Natural killer cell (primary cell): ENCODE data around the gene SLC22A12. TPM values are rescaled to one million over a fixed set of nuclear protein-coding genes. Genes with fewer than 3 reads are reported as not detected.
A peak's percentile ranks its signal among the peaks of the same experiment; 100 is the strongest.

Source experiments
- ATAC-seq, 3 donors: fragments of 150-1000 bp in 2 of 3; fragments of 200-7000 bp in 1 of 3; cut with Tn5 transposase; 1 replicate in 1 of 3; 2 replicates in 2 of 3; pipeline ENCODE4 v1.10.0; 2021; ENCODE audit warnings: mild to moderate bottlenecking in 2 of 3, moderate library complexity in 2 of 3
- DNase-seq, 2 donors: peaks; one replicate each; pipeline versions ENCODE4 v3.0.0 to v3.0.0-alpha.2; 2013 to 2021; ENCODE audit warnings: mixed read lengths in 1 of 2
- H3K27ac ChIP-seq: one replicate; pipeline ENCODE4 v1.5.1; 2013; ENCODE audit warnings: mild to moderate bottlenecking, low read length
- H3K27me3 ChIP-seq: one replicate; pipeline ENCODE4 v1.6.1; 2013; ENCODE audit warnings: low read length; ENCODE audit not compliant: control insufficient read depth, insufficient read depth
- H3K36me3 ChIP-seq: one replicate; pipeline ENCODE4 v1.6.1; 2013; ENCODE audit warnings: low read length; ENCODE audit not compliant: control insufficient read depth, insufficient read depth
- H3K4me1 ChIP-seq: one replicate; pipeline ENCODE4 v1.6.1; 2013; ENCODE audit warnings: low read length; ENCODE audit not compliant: control insufficient read depth, insufficient read depth
- H3K4me3 ChIP-seq: one replicate; pipeline ENCODE4 v1.5.1; 2013; ENCODE audit warnings: low read length
- H3K9me3 ChIP-seq: one replicate; pipeline ENCODE4 v1.6.1; 2013; ENCODE audit warnings: low read length; ENCODE audit not compliant: control insufficient read depth, insufficient read depth
- H3K27ac Mint-ChIP-seq, 2 donors: one replicate each; pipeline ENCODE4 v1.8.0; 2022; ENCODE audit warnings: mild to moderate bottlenecking in 2 of 2, mixed read lengths in 2 of 2, moderate library complexity in 1 of 2
- H3K27me3 Mint-ChIP-seq, 2 donors: one replicate each; pipeline ENCODE4 v1.8.0; 2022; ENCODE audit warnings: low read depth in 2 of 2, mixed read lengths in 2 of 2
- H3K36me3 Mint-ChIP-seq: one replicate; pipeline ENCODE4 v1.8.0; 2022; ENCODE audit warnings: mixed read lengths
- H3K4me1 Mint-ChIP-seq, 2 donors: one replicate each; pipeline ENCODE4 v1.8.0; 2022; ENCODE audit warnings: mixed read lengths in 2 of 2
- H3K4me3 Mint-ChIP-seq: one replicate; pipeline ENCODE4 v1.8.0; 2022; ENCODE audit warnings: mild to moderate bottlenecking, moderate library complexity, mixed read lengths
- H3K9me3 Mint-ChIP-seq, 2 donors: one replicate each; pipeline ENCODE4 v1.8.0; 2022; ENCODE audit warnings: mixed read lengths in 2 of 2
- WGBS: methylation state at CpG from one replicate; pipeline ENCODE4 v1.1.7; 2013; ENCODE audit warnings: missing lambda C conversion rate; ENCODE audit not compliant: insufficient coverage; 5-methylcytosine and 5-hydroxymethylcytosine counted together
- intact Hi-C: fragments of 100-400 bp; cut with micrococcal nuclease; formaldehyde crosslinking; loops from one replicate; pipeline ENCODE4 v1.14.2; 2022
- total RNA-seq, 4 donors: library from RNA; stranded (reverse); fragments of 120-200 nt in 1 of 4; gene quantifications; one replicate each; pipeline versions ENCODE4 v1.2.3 to v1.2.4, GENCODE V29; 2013 to 2022
- TF ChIP-seq, protein P1 (sequence below): fragments of 200-600 bp; IDR thresholded peaks from one replicate; pipeline ENCODE4 v1.8.0; 2022; ENCODE audit warnings: antibody characterized with exemption

The SLC22A12 gene
- total RNA-seq, 3 donors from 2014 or later (not counting 1 experiment from before 2014, with no cell fraction given) = not detected

DNA sequence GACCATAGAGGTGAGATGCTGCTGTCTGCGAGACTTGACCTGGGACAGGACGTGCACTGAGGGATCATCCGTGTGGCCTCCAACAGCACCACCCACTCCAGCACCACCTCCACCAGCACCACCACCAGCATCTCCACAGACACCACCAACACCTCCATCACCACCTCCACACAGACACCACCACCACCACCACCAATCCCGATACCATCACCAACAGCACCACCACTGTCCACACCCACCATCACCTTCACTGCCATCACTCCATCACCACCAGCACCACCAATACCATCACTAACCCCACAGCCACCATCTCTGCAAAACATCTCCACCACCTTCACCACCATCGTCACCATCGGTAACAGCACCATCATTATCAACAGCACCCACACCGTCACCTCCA lies 26.6 kb upstream of the SLC22A12 start:
- intact Hi-C loops = no loop called here
- Histone ChIP-seq H3K27ac (no peak overlapping the region), H3K9me3 (no peaks in the 10 kb centered on the region), H3K4me1 (no peaks in the 10 kb centered on the region), H3K4me3 (no peak overlapping the region), H3K36me3 (no peaks in the 10 kb centered on the region), H3K27me3 (no peaks in the 10 kb centered on the region)
- WGBS = 72% methylated on average over 7 of the region's 7 CpGs
- TF ChIP-seq, protein P1, sequence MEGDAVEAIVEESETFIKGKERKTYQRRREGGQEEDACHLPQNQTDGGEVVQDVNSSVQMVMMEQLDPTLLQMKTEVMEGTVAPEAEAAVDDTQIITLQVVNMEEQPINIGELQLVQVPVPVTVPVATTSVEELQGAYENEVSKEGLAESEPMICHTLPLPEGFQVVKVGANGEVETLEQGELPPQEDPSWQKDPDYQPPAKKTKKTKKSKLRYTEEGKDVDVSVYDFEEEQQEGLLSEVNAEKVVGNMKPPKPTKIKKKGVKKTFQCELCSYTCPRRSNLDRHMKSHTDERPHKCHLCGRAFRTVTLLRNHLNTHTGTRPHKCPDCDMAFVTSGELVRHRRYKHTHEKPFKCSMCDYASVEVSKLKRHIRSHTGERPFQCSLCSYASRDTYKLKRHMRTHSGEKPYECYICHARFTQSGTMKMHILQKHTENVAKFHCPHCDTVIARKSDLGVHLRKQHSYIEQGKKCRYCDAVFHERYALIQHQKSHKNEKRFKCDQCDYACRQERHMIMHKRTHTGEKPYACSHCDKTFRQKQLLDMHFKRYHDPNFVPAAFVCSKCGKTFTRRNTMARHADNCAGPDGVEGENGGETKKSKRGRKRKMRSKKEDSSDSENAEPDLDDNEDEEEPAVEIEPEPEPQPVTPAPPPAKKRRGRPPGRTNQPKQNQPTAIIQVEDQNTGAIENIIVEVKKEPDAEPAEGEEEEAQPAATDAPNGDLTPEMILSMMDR = no peak
- H3K4me1 Mint-ChIP-seq = peaks cover 0 to 11% of the 10 kb centered on the region in 2 donors
- H3K9me3 Mint-ChIP-seq = no peaks in the 10 kb centered on the region
- peaks cover 0 to 4% of the 10 kb centered on the region in 2 donors for H3K27me3 Mint-ChIP-seq
- DNase-seq (no peak), ATAC-seq (no peak)
- H3K4me3 Mint-ChIP-seq = no peak overlapping the region
- H3K36me3 Mint-ChIP-seq = no peaks in the 10 kb centered on the region
- no peak overlapping the region for H3K27ac Mint-ChIP-seq

DNA sequence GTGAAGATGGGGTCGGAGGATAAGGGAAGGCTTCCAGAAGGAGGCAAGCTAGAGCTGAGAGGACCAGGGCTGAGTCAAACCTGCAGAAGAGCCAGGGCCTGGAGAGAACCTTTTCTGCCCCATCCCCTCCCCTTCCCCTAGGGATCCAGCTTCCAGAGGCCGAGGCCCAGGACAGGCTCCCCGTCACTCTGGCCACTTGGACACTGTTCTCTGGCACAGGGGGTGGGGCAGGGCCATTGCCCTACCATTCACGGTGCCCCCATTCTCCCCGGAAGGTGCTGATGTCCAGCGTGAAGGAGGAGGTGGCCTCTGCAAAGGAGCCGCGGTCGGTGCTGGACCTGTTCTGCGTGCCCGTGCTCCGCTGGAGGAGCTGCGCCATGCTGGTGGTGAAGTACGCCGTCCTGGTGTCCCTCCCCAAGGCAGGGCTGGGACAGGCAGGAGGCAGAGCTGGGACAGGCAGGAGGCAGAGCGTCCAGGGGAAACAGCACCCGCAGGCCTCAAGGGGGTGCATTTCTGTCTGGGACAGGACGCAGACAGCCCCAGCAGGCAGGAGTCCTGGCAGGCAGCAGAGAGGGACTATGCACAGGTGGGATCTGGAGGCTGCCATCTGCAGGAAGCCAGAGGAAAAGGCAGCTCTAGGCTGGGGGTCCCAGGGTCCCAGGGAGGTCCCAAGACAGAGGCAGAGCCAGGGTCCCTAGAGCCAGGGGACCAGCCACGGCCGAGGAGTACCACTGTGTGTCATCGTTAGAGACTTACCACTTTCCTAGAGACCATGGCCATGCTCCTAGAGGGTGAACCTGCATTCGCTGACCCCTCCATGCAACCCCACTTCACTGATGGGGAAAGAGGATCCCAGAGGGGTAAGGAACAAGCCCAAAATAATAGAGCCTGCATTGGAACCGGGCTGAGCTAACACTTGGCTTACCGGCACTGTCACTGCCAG lies 25.8 kb upstream of the SLC22A12 start:
- H3K27me3 Mint-ChIP-seq = peaks cover 0 to 4% of the 10 kb centered on the region in 2 donors
- DNase-seq = no peak
- no peak for ATAC-seq
- intact Hi-C loops = no loop called here
- no peak overlapping the region for H3K4me3 Mint-ChIP-seq
- H3K36me3 Mint-ChIP-seq = no peaks in the 10 kb centered on the region
- Histone ChIP-seq H3K9me3 (no peaks in the 10 kb centered on the region), H3K27me3 (no peaks in the 10 kb centered on the region), H3K36me3 (no peaks in the 10 kb centered on the region), H3K4me1 (no peaks in the 10 kb centered on the region), H3K27ac (no peak overlapping the region), H3K4me3 (no peak overlapping the region)
- H3K27ac Mint-ChIP-seq = no peak overlapping the region
- WGBS = 90% methylated on average over 24 of the region's 24 CpGs
- no peaks in the 10 kb centered on the region for H3K9me3 Mint-ChIP-seq
- peaks cover 0 to 11% of the 10 kb centered on the region in 2 donors for H3K4me1 Mint-ChIP-seq
- TF ChIP-seq, protein P1 = no peak

DNA sequence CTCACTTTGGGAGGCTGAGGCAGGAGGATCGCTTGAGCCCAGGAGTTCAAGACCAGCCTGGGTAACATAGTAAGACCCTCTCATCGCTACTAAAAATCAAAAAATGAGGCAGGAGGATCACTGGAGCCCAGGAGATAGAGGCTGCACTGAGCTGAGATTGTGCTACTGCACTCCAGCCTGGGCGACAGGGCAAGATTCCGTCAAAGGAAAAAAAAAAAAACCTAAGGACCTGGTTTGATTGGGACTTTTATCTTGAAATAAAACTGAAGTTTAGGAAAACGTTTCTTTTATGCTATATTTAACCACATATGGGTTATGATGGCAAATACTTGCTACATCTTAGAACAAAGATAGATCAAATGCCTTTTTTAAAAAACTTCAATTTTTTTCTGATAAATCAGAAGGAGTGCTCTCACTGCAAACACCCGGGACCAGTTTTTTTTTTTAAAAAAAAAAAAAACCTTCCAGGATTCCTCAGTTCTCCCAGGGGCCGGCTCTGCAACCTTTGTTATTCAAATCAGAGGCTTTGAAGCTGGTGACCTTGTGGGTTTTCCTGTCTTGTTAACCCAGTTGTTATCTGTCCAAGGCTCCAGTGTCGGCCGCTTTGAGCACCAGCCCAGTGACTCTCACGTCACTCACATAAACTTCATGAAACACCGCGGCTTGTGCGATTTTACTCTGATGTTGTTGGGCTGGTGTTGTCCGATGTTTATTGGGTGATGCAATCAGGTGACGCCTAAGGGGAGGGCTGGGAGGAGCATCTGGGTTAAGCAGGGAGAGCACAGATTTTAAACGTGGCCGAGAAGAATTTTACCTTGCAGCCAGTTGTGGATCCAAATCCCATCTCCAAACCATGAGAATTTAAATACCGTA lies 24.7 kb upstream of the SLC22A12 start:
- Histone ChIP-seq H3K36me3 (no peaks in the 10 kb centered on the region), H3K9me3 (no peaks in the 10 kb centered on the region), H3K4me1 (no peaks in the 10 kb centered on the region), H3K27me3 (no peaks in the 10 kb centered on the region), H3K4me3 (no peak overlapping the region), H3K27ac (no peak overlapping the region)
- intact Hi-C loops = no loop called here
- peak in 2 of 3 donors; percentile 87 to 89 for ATAC-seq
- Mint-ChIP-seq H3K4me1 (peaks cover 0 to 11% of the 10 kb centered on the region in 2 donors), H3K36me3 (no peaks in the 10 kb centered on the region), H3K27ac (peak overlapping the region in 1 of 2 donors; percentile 19), H3K9me3 (no peaks in the 10 kb centered on the region), H3K4me3 (no peak overlapping the region), H3K27me3 (no peaks in the 10 kb centered on the region)
- 73% methylated on average over 16 of the region's 18 CpGs for WGBS
- TF ChIP-seq, protein P1 = no peak
- DNase-seq = peak in 1 of 2 donors; percentile 55
